Measurements from ENCODE around the gene CTBP1. TPM values are rescaled to one million over a fixed set of nuclear protein-coding genes. Genes with fewer than 3 reads are reported as not detected.

The CTBP1 gene
- total and polyA plus RNA-seq, 2 experiments from 2014 or later, result 74.0 to 192 TPM

GRCh38 chr4:1213336-1213995 lies 35.5 kb downstream of the CTBP1 start:
- Histone ChIP-seq H3K79me2 (replicated peaks; ENCODE audit: insufficient read depth) (no peaks in the 10 kb centered on the region), H3K27me3 (ENCODE audit: insufficient read depth) (no peaks in the 10 kb centered on the region), H3K4me3 (no peak overlapping the region), H3K9me2 (ENCODE audit: insufficient read depth) (no peaks in the 10 kb centered on the region), H3K4me2 (no peak overlapping the region), H3K36me3 (ENCODE audit: insufficient read depth) (no peaks in the 10 kb centered on the region; the same call in 1 of the 2 replicates), H4K20me1 (replicated peaks; ENCODE audit: insufficient read depth) (peaks cover 11% of the 10 kb centered on the region; the same call in 1 of the 2 replicates), H3K4me1 (ENCODE audit: insufficient read depth) (no peaks in the 10 kb centered on the region), H3K27ac (ENCODE audit: low read depth) (no peak overlapping the region), H2AFZ (no peak overlapping the region), H3F3A (replicated peaks; ENCODE audit: low read depth) (no peaks in the 10 kb centered on the region)
- Mint-ChIP-seq H3K9me3 (no peaks in the 10 kb centered on the region), H3K27ac (no peak overlapping the region), H3K4me1 (no peaks in the 10 kb centered on the region; the same call in 2 of the 3 replicates), H3K4me3 (no peak overlapping the region), H3K36me3 (ENCODE audit: low read depth) (peaks cover 22% of the 10 kb centered on the region), H3K27me3 (ENCODE audit: insufficient read depth, low read depth, poor library complexity) (peaks cover 3% of the 10 kb centered on the region)
- ATAC-seq (no peak), DNase-seq (ENCODE audit: low spot score) (no peak)
- no peak for TF ChIP-seq JUNB (IDR thresholded peaks at IDR 0.05; ENCODE audit: unreplicated experiment)
- TF ChIP-seq CREB1 (CRISPR knock-in tag; IDR thresholded peaks at IDR 0.05; ENCODE audit: low read depth), result no peak
- TF ChIP-seq ZNF114 (CRISPR knock-in tag; IDR thresholded peaks at IDR 0.05), result no peak
- TF ChIP-seq NANOG (IDR thresholded peaks at IDR 0.05; ENCODE audit: borderline replicate concordance), result no peak
- TF ChIP-seq ZNF331 (CRISPR knock-in tag; IDR thresholded peaks at IDR 0.05; ENCODE audit: low read depth), result no peak
- TF ChIP-seq CTCF (conservative IDR thresholded peaks at IDR 0.05; ENCODE audit: low read depth in 2 of 2), result no peak
- no peak for TF ChIP-seq EZH2 (IDR thresholded peaks at IDR 0.05; ENCODE audit: low read depth, unreplicated experiment)
- TF ChIP-seq STAT1 (IDR thresholded peaks at IDR 0.05; ENCODE audit: unreplicated experiment), result no peak
- TF ChIP-seq ZNF462 (CRISPR knock-in tag; IDR thresholded peaks at IDR 0.05), result no peak
- TF ChIP-seq POLR2AphosphoS5 (IDR thresholded peaks at IDR 0.05; ENCODE audit: low read depth), result no peak
- TF ChIP-seq REST (IDR thresholded peaks at IDR 0.05; ENCODE audit: unreplicated experiment), result no peak
- no peak for TF ChIP-seq EZH2phosphoT487 (IDR thresholded peaks at IDR 0.05; ENCODE audit: unreplicated experiment)
- TF ChIP-seq ETS1 (IDR thresholded peaks at IDR 0.05), result no peak

Data from GM23338 (cell line).